H1 (cell line): ENCODE measurements around the gene NEURL1B. TPM values are rescaled to one million over a fixed set of nuclear protein-coding genes. Genes with fewer than 3 reads are reported as not detected.

Experiments used
- CTCF ChIA-PET: fragments of 300-600 bp; sonication (Branson Sonifier 250); formaldehyde crosslinking; loops from one replicate; lab custom pipeline; 2021; ENCODE audit not compliant: partially characterized antibody; lab: Charles Lee
- POLR2A ChIA-PET: fragments of 300-600 bp; sonication (Branson Sonifier 250); formaldehyde crosslinking; loops from one replicate; lab custom pipeline; 2021; ENCODE audit warnings: inconsistent platforms; ENCODE audit not compliant: partially characterized antibody; lab: Charles Lee
- DNase-seq, 2 experiments: peaks; one replicate each; pipeline versions ENCODE4 v3.0.0 to v3.0.0-alpha.2; 2010 to 2022; ENCODE audit warnings: low spot score in 2 of 2, low read depth in 1 of 2, mixed read lengths in 1 of 2
- FAIRE-seq: peaks from 2 replicates; lab custom pipeline; 2011; peaks lifted over from hg19 to GRCh38; lab: Jason Lieb, UNC
- H2AFZ ChIP-seq: 2 replicates; pipeline ENCODE4 v1.8.1; 2012; ENCODE audit warnings: low read length, inconsistent platforms
- H2AK5ac ChIP-seq: 2 replicates; pipeline ENCODE4 v1.6.1; 2013; ENCODE audit warnings: low read depth, low read length
- H2BK120ac ChIP-seq: replicated peaks from 2 replicates; pipeline ENCODE3; 2013; ENCODE audit warnings: low read depth, low read length, inconsistent platforms
- H2BK12ac ChIP-seq: 2 replicates; pipeline ENCODE4 v1.6.1; 2013; ENCODE audit warnings: low read depth, low read length
- H2BK15ac ChIP-seq: 2 replicates; pipeline ENCODE4 v1.6.1; 2013; ENCODE audit warnings: low read length
- H2BK20ac ChIP-seq: 2 replicates; pipeline ENCODE4 v1.6.1; 2013; ENCODE audit warnings: low read length
- H2BK5ac ChIP-seq: 2 replicates; pipeline ENCODE4 v1.6.1; 2013; ENCODE audit warnings: low read depth, low read length
- H3K14ac ChIP-seq: 2 replicates; pipeline ENCODE4 v1.6.1; 2013; ENCODE audit warnings: inconsistent platforms; ENCODE audit not compliant: insufficient read length
- H3K18ac ChIP-seq: 2 replicates; pipeline ENCODE4 v1.6.1; 2013; ENCODE audit warnings: low read length; ENCODE audit errors: extremely low read depth
- H3K23ac ChIP-seq: 2 replicates; pipeline ENCODE4 v1.6.1; 2013; ENCODE audit warnings: inconsistent platforms; ENCODE audit not compliant: insufficient read length
- H3K23me2 ChIP-seq: 2 replicates; pipeline ENCODE4 v1.6.1; 2013; ENCODE audit warnings: low read depth, low read length
- H3K27ac ChIP-seq: 2 replicates; pipeline ENCODE4 v1.6.1; 2011; ENCODE audit warnings: low read depth, low read length, inconsistent platforms
- H3K27me3 ChIP-seq, 4 experiments: replicated peaks in 1 of 4; 1 replicate in 1 of 4; 2 replicates in 3 of 4; pipeline versions ENCODE4 v1.6.1 to v1.8.1; 2011 to 2013; ENCODE audit warnings: low read length in 3 of 4, mild to moderate bottlenecking in 3 of 4, inconsistent platforms in 2 of 4, mixed read lengths in 2 of 4, moderate library complexity in 1 of 4; ENCODE audit not compliant: control insufficient read depth in 3 of 4, insufficient read depth in 3 of 4; ENCODE audit errors: extremely low read depth in 1 of 4
- H3K36me3 ChIP-seq, 4 experiments: 2 replicates each; pipeline versions ENCODE4 v1.6.1 to v1.8.1; 2011 to 2013; ENCODE audit warnings: mild to moderate bottlenecking in 4 of 4, low read length in 3 of 4, moderate library complexity in 2 of 4, control low read depth in 1 of 4, inconsistent platforms in 1 of 4; ENCODE audit not compliant: insufficient read depth in 4 of 4, control insufficient read depth in 2 of 4
- H3K4ac ChIP-seq: replicated peaks from 2 replicates; pipeline ENCODE3; 2013; ENCODE audit warnings: low read length, low read depth, mixed read lengths, inconsistent platforms; ENCODE audit not compliant: insufficient read length
- H3K4me1 ChIP-seq, 4 experiments: replicated peaks in 1 of 4; 1 replicate in 1 of 4; 2 replicates in 3 of 4; pipeline versions ENCODE4 v1.6.1 to v1.8.1; 2011 to 2013; ENCODE audit warnings: low read length in 3 of 4, inconsistent platforms in 2 of 4, mixed read lengths in 1 of 4; ENCODE audit not compliant: insufficient read depth in 4 of 4, control insufficient read depth in 3 of 4
- H3K4me2 ChIP-seq, 2 experiments: 2 replicates each; pipeline versions ENCODE4 v1.6.1 to v1.8.1; 2011 to 2013; ENCODE audit warnings: low read depth in 2 of 2, low read length in 2 of 2, control low read depth in 1 of 2, inconsistent platforms in 1 of 2, mild to moderate bottlenecking in 1 of 2; ENCODE audit not compliant: insufficient read depth in 1 of 2
- H3K4me3 ChIP-seq, 4 experiments: fragments of 200-600, 300-600 bp in 1 of 4; sonication (generic), shearing (Covaris generic), sonication (Bioruptor Twin) in 1 of 4; 2 replicates each; pipeline versions ENCODE4 v1.5.1 to v1.8.1; 2011 to 2016; ENCODE audit warnings: low read length in 4 of 4, low read depth in 3 of 4, control low read depth in 2 of 4, inconsistent platforms in 2 of 4, mild to moderate bottlenecking in 2 of 4, mixed read lengths in 1 of 4, moderate library complexity in 1 of 4; ENCODE audit not compliant: insufficient read depth in 2 of 4; ENCODE audit errors: extremely low read depth in 1 of 4
- H3K56ac ChIP-seq: replicated peaks from 2 replicates; pipeline ENCODE3; 2013; ENCODE audit warnings: low read depth, mild to moderate bottlenecking, mixed read lengths, low read length, inconsistent platforms; ENCODE audit not compliant: insufficient read length
- H3K79me1 ChIP-seq: 2 replicates; pipeline ENCODE4 v1.6.1; 2013; ENCODE audit warnings: low read depth, low read length, control low read depth
- H3K79me2 ChIP-seq, 2 experiments: 2 replicates each; pipeline versions ENCODE4 v1.6.1 to v1.8.1; 2012 to 2013; ENCODE audit warnings: low read length in 2 of 2, mild to moderate bottlenecking in 2 of 2, inconsistent platforms in 1 of 2; ENCODE audit not compliant: insufficient read depth in 2 of 2, control insufficient read depth in 1 of 2
- H3K9ac ChIP-seq, 4 experiments: replicated peaks in 1 of 4; 1 replicate in 1 of 4; 2 replicates in 3 of 4; pipeline versions ENCODE4 v1.6.1 to v1.8.1; 2011 to 2013; ENCODE audit warnings: low read depth in 3 of 4, low read length in 3 of 4, control low read depth in 2 of 4, mild to moderate bottlenecking in 2 of 4, moderate library complexity in 2 of 4, inconsistent platforms in 1 of 4; ENCODE audit errors: extremely low read depth in 1 of 4
- H3K9me3 ChIP-seq, 2 experiments: 2 replicates each; pipeline versions ENCODE4 v1.6.1 to v1.8.1; 2012 to 2013; ENCODE audit warnings: mild to moderate bottlenecking in 2 of 2, moderate library complexity in 2 of 2, control low read depth in 1 of 2, inconsistent platforms in 1 of 2, low read depth in 1 of 2, low read length in 1 of 2, mixed read lengths in 1 of 2; ENCODE audit not compliant: insufficient read depth in 2 of 2
- H4K20me1 ChIP-seq, 2 experiments: replicated peaks in 1 of 2; 2 replicates each; pipeline versions ENCODE3 to v1.8.1; 2011 to 2013; ENCODE audit warnings: inconsistent platforms in 2 of 2, low read length in 2 of 2, mild to moderate bottlenecking in 1 of 2; ENCODE audit not compliant: insufficient read depth in 2 of 2, control insufficient read depth in 1 of 2
- H4K5ac ChIP-seq: 2 replicates; pipeline ENCODE4 v1.6.1; 2013; ENCODE audit warnings: low read length, low read depth, mixed read lengths, inconsistent platforms; ENCODE audit not compliant: insufficient read length
- H4K8ac ChIP-seq: 2 replicates; pipeline ENCODE4 v1.8.0; 2013; ENCODE audit warnings: mild to moderate bottlenecking, moderate library complexity, low read length, inconsistent platforms; ENCODE audit not compliant: insufficient read depth; ENCODE audit errors: extremely low read depth
- H4K91ac ChIP-seq: replicated peaks from 2 replicates; pipeline ENCODE3; 2013; ENCODE audit warnings: low read length, mixed read lengths, inconsistent platforms; ENCODE audit not compliant: insufficient read length
- BACH1 ChIP-seq: IDR thresholded peaks from 2 replicates; pipeline ENCODE4 v1.6.1; 2012; ENCODE audit warnings: low read length, improper control_type of control experiment
- CBX5 ChIP-seq: fragments of 300-800, 300-1000 bp; sonication (generic); IDR thresholded peaks from 2 replicates; pipeline ENCODE4 v1.7.1; 2016; ENCODE audit warnings: antibody characterized with exemption, low read length, low read depth
- CHD2 ChIP-seq: IDR thresholded peaks from 2 replicates; pipeline ENCODE4 v1.6.1; 2012; ENCODE audit warnings: low read length, improper control_type of control experiment
- EZH2 ChIP-seq: fragments of 200-600 bp; sonication (generic); IDR thresholded peaks from 2 replicates; pipeline ENCODE4 v1.7.1; 2012; ENCODE audit warnings: low read depth, mild to moderate bottlenecking, moderate library complexity, low read length, inconsistent platforms; ENCODE audit not compliant: severe bottlenecking
- POU5F1 ChIP-seq: IDR thresholded peaks from 2 replicates; pipeline ENCODE4 v1.6.1; 2011; ENCODE audit warnings: low read depth, mild to moderate bottlenecking, low read length, moderate library complexity
- RBBP5 ChIP-seq: IDR thresholded peaks from 2 replicates; pipeline ENCODE4 v1.7.1; 2012; ENCODE audit warnings: low read depth, mild to moderate bottlenecking, inconsistent platforms, low read length, moderate library complexity, borderline replicate concordance
- SIN3A ChIP-seq, 2 experiments: IDR thresholded peaks in 1 of 2; conservative IDR thresholded peaks in 1 of 2; 2 replicates each; pipeline ENCODE4 v1.6.1; 2011 to 2012; ENCODE audit warnings: low read length in 2 of 2, improper control_type of control experiment in 1 of 2, low read depth in 1 of 2, mild to moderate bottlenecking in 1 of 2
- SIRT6 ChIP-seq: IDR thresholded peaks from one replicate; pipeline ENCODE4 v1.7.1; 2012; ENCODE audit warnings: low read length, inconsistent platforms
- SIX5 ChIP-seq: IDR thresholded peaks from 2 replicates; pipeline ENCODE4 v1.6.1; 2011; ENCODE audit warnings: mild to moderate bottlenecking, low read depth, low read length
- SRF ChIP-seq: IDR thresholded peaks from 2 replicates; pipeline ENCODE4 v1.6.1; 2011; ENCODE audit warnings: mild to moderate bottlenecking, low read depth, low read length, moderate library complexity
- TAF1 ChIP-seq: IDR thresholded peaks from 2 replicates; pipeline ENCODE4 v1.6.1; 2011; ENCODE audit warnings: mild to moderate bottlenecking, low read depth, low read length
- TAF7 ChIP-seq: optimal IDR thresholded peaks from 2 replicates; pipeline ENCODE3; 2011; ENCODE audit warnings: low read depth, mild to moderate bottlenecking, inconsistent platforms, low read length, moderate library complexity, borderline replicate concordance
- USF2 ChIP-seq: IDR thresholded peaks from 2 replicates; pipeline ENCODE4 v1.6.1; 2011; ENCODE audit warnings: low read length, improper control_type of control experiment
- WGBS, 2 experiments: shearing (Covaris generic) in 1 of 2; methylation state at CpG; one replicate each; pipeline versions ENCODE4 v1.1.6 to v1.1.7; 2013 to 2015; ENCODE audit warnings: low lambda C conversion rate in 2 of 2, mixed read lengths in 2 of 2, inconsistent platforms in 1 of 2, low coverage in 1 of 2, missing lambda C conversion rate in 1 of 2; ENCODE audit not compliant: insufficient replicate concordance in 2 of 2, insufficient coverage in 1 of 2, insufficient read length in 1 of 2; ENCODE audit errors: extremely low coverage in 1 of 2, missing lambda C conversion rate in 1 of 2; 5-methylcytosine and 5-hydroxymethylcytosine counted together
- polyA plus RNA-seq, 7 experiments: library from polyadenylated mRNA; depleted of rRNA in 3 of 7; stranded (reverse) in 5 of 7; unstranded in 2 of 7; fragments of >200 nt in 5 of 7; fragments of 200-250 nt in 2 of 7; gene quantifications; 1 replicate in 5 of 7; 2 replicates in 1 of 7; 4 replicates in 1 of 7; pipeline versions ENCODE4 v1.2.1 to v1.2.3, GENCODE V29; 2011 to 2013; ENCODE audit warnings: missing spikeins in 2 of 7, mixed read lengths in 2 of 7
- total RNA-seq: library from RNA; stranded (reverse); fragmentation: NEBNext Ultra II Directional; extraction: Animal tissue kit (Norgen Biotek cat#: 25700); gene quantifications from 2 replicates; pipeline ENCODE4 v1.2.1, GENCODE V29; 2021

The NEURL1B gene
- total and polyA plus RNA-seq, 2 of the 8 experiments (the other 6 are each of a cell fraction or from before 2014, with no cell fraction given) = 3.3 to 6.1 TPM

DNA sequence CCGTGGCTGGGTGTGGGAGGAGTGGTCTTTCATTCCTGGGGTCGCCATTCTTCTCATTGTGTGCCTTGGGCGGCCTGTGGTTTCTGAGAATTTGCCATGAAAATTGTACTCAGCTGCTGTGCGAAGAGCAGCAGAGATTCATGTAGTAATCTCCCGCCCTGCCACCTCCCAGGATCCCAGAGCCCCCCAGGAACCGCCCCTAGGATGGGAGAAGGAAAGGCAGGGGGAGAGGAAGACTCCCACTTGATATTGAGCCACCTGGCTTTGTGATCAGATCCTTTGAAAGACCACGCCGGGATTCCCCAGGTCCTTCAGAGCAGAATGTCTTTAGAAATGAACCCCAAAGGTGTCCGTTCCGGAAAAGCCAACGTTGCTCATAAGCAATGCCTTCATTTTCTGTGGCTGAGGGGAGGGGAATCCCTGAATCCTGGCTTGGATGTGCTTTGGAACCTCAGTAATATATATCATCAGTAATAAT lies 27.6 kb downstream of the NEURL1B start:
- POLR2A ChIA-PET = no interaction called here
- 82% methylated on average over 11 of the region's 11 CpGs; no CpG with 5 or more reads in 1 of the 2 experiments for WGBS, 2 experiments
- H2BK5ac ChIP-seq = no peak overlapping the region
- no peak overlapping the region for H3K56ac ChIP-seq
- H3K23me2 ChIP-seq = no peaks in the 10 kb centered on the region
- H4K20me1 ChIP-seq = no peaks in the 10 kb centered on the region
- H3K79me1 ChIP-seq = peaks cover 2% of the 10 kb centered on the region; the same call in 1 of the 2 replicates
- H3K14ac ChIP-seq = no peak overlapping the region
- H3K18ac ChIP-seq = no peak overlapping the region
- no peak overlapping the region for H2BK20ac ChIP-seq
- no peak overlapping the region for H3K23ac ChIP-seq
- no peak overlapping the region for H2AK5ac ChIP-seq
- H4K91ac ChIP-seq = no peak overlapping the region
- CTCF ChIA-PET = interaction anchor here (1.2 to 17.9 kb wide), 8 partner anchors 9 to 113 kb away, joined by 3 to 176 read pairs (median 18); partner anchors contain the start of gene NEURL1B
- no peak overlapping the region for H2BK15ac ChIP-seq
- H3K9ac ChIP-seq = 0 out of 7 replicates have a peak overlapping the region, but pooled peaks of 1 of the 4 experiments have one; percentile 7
- H4K8ac ChIP-seq = peak overlapping the region; percentile 28; the same call in 1 of the 2 replicates
- H3K4me2 ChIP-seq = no peak overlapping the region
- no peak overlapping the region for H4K5ac ChIP-seq
- H3K79me2 ChIP-seq = no peaks in the 10 kb centered on the region
- H3K4ac ChIP-seq = no peak overlapping the region
- DNase-seq (no peak), FAIRE-seq (no peak)
- no peaks in the 10 kb centered on the region; a peak in 1 of 7 replicates for H3K27me3 ChIP-seq
- no peak overlapping the region for H2AFZ ChIP-seq
- H3K36me3 ChIP-seq = no peaks in the 10 kb centered on the region
- H2BK120ac ChIP-seq = no peak overlapping the region
- no peak overlapping the region for H2BK12ac ChIP-seq
- H3K9me3 ChIP-seq = no peaks in the 10 kb centered on the region
- H3K27ac ChIP-seq = no peak overlapping the region
- no peak overlapping the region for H3K4me3 ChIP-seq
- no peaks in the 10 kb centered on the region for H3K4me1 ChIP-seq
- TF ChIP-seq SIX5 = no peak
- no peak for TF ChIP-seq SIN3A (conservative IDR thresholded peaks at IDR 0.05 in 1 of 2, IDR thresholded peaks at IDR 0.05 in 1 of 2; ENCODE audit: low read depth in 1 of 2, low read length in 2 of 2)
- no peak for TF ChIP-seq TAF7
- no peak for TF ChIP-seq CHD2
- TF ChIP-seq SRF = no peak
- no peak for TF ChIP-seq SIRT6
- no peak for TF ChIP-seq TAF1
- no peak for TF ChIP-seq RBBP5
- TF ChIP-seq POU5F1 = no peak
- no peak for TF ChIP-seq BACH1
- no peak for TF ChIP-seq EZH2
- TF ChIP-seq USF2 = no peak
- no peak for TF ChIP-seq CBX5
